Measurements from ENCODE around the gene MBOAT7.

Gene MBOAT7

GRCh38 chr19:54137699-54138488, 51.5 kb downstream of the MBOAT7 start, which contains the start of gene CNOT3:
Gene CNOT3, plus strand, starts transcription at chr19:54137762. Its CDS starts 5,217 bp downstream, at chr19:54142979.
- peak; percentile 44 for DNase-seq

- DNase-seq, result peak; percentile 100
Measured at GRCh38 chr19:54136864-54137698, 52.3 kb downstream of the MBOAT7 start.

- no peak for DNase-seq
Measured at GRCh38 chr19:54136086-54136863, 53.1 kb downstream of the MBOAT7 start.

- DNase-seq, result no peak
Measured at GRCh38 chr19:54133957-54134590, 55.3 kb downstream of the MBOAT7 start.

GRCh38 chr19:54133312-54133956, 55.9 kb downstream of the MBOAT7 start:
- no peak for DNase-seq

GRCh38 chr19:54129617-54129996, 59.8 kb downstream of the MBOAT7 start:
- no peak for DNase-seq

GRCh38 chr19:54128796-54129616, 60.4 kb downstream of the MBOAT7 start:
- DNase-seq, result no peak

- DNase-seq, result no peak
Measured at GRCh38 chr19:54128441-54128725, 61.0 kb downstream of the MBOAT7 start.

- DNase-seq, result no peak
Measured at GRCh38 chr19:54127688-54128440, 61.5 kb downstream of the MBOAT7 start.

- no peak for DNase-seq
Measured at GRCh38 chr19:54125713-54126112, 63.7 kb downstream of the MBOAT7 start.

- no peak for DNase-seq
Measured at GRCh38 chr19:54124393-54124792, 65.0 kb downstream of the MBOAT7 start.

GRCh38 chr19:54123682-54124081, 65.7 kb downstream of the MBOAT7 start:
- DNase-seq, result no peak

All from activated CD4-positive, alpha-beta T cell treated with anti-CD3 and anti-CD28 coated beads, Interleukin-10, Interleukin-2, amounts not matched to agents 100 ng/mL and 50 ng/mL, durations not matched to agents 16 hours and 8 hours (primary cell).